Measurements from ENCODE around the gene PLCL2. TPM values are rescaled to one million over a fixed set of nuclear protein-coding genes. Genes with fewer than 3 reads are reported as not detected.

PLCL2 gene
- total RNA-seq, 4 donors from 2014 or later = 1.4 to 4.5 (median 3.9) TPM

- intact Hi-C loops (cut with DNase I; ENCODE audit: low total_unique reads) = no loop called here
- no peak for DNase-seq (ENCODE audit: low spot score in 2 of 2)
- TF ChIP-seq CTCF (IDR thresholded peaks at IDR 0.05) = no peak
- no peak for TF ChIP-seq POLR2A (IDR thresholded peaks at IDR 0.05)
- H3K4me3 ChIP-seq (ENCODE audit: low read depth, poor library complexity, severe bottlenecking) = no peak overlapping the region
- 91 to 94% methylated on average over 4 of the region's 4 CpGs for WGBS, 2 donors
Measured at GRCh38 chr3:17069754-17070153, 185.0 kb downstream of the PLCL2 start.

DNA sequence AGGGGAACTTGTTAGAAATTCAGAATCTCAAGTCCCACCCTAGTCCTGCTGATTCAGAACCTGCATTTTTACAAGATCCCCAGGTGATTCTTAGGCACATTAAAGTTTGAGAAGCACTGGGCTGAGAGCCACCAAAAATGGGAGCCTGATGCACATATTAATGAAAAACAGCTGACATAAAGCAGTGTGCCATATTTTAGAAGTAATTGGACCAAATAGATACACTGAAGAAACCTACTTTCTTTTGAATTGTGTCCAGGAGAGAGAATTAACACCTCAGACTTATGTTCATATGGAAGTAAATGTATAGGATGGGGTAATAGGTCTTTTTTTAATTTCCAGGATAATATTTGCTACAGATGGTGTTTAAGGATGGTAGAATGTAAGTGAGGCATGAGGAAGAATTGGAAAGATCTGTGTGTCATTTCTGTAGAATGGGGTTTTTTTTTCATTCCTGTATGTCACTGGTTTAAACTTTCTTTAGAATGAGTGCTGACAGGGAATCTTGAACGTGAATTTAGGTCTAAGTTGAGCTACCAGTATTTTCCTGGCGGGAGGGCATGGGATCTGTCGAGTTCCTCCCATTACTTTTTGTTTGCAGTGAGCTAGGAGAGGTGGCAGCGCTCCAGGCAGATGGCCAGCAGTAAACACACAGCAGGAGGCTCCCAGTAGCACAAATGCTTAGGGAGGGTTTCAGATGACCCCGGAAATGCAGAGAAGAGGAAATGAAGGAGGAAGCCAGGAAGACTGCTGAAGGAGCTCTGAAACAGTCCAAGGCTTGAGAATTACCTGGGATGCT, 185.6 kb downstream of the PLCL2 start:
- intact Hi-C loops (cut with DNase I; ENCODE audit: low total_unique reads) = no loop called here
- WGBS, 2 donors = 44 to 46% methylated on average over 5 of the region's 5 CpGs
- no peak overlapping the region for H3K4me3 ChIP-seq (ENCODE audit: low read depth, poor library complexity, severe bottlenecking)
- TF ChIP-seq CTCF (IDR thresholded peaks at IDR 0.05) (no peak), POLR2A (IDR thresholded peaks at IDR 0.05) (no peak)
- no peak for DNase-seq (ENCODE audit: low spot score in 2 of 2)

DNA sequence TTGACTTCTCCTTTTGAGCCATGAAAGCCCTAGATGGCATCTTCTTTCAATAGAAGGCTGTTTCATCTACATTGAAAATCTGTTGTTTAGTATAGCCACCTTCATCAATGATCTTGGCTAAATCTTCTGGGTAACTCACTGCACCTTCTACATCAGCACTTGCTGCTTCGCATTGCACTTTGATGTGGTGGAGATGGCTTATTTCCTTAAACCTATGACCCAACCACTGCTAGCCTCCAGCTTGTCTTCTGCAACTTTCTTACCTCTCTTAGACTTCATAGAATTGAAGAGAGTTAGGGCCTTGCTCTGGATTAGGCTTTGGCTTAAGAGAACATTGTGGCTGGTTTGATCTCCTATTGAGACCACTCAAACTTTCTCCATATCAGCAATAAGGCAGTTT, 189.8 kb downstream of the PLCL2 start:
- no peak for TF ChIP-seq POLR2A (IDR thresholded peaks at IDR 0.05)
- no peak for TF ChIP-seq CTCF (IDR thresholded peaks at IDR 0.05)
- H3K4me3 ChIP-seq (ENCODE audit: low read depth, poor library complexity, severe bottlenecking) = no peak overlapping the region
- DNase-seq (ENCODE audit: low spot score in 2 of 2) = no peak
- 96 to 100% methylated on average over 1 of the region's 1 CpG for whole genome bisulfite sequencing, 2 donors
- intact Hi-C loops (cut with DNase I; ENCODE audit: low total_unique reads) = no loop called here

DNA sequence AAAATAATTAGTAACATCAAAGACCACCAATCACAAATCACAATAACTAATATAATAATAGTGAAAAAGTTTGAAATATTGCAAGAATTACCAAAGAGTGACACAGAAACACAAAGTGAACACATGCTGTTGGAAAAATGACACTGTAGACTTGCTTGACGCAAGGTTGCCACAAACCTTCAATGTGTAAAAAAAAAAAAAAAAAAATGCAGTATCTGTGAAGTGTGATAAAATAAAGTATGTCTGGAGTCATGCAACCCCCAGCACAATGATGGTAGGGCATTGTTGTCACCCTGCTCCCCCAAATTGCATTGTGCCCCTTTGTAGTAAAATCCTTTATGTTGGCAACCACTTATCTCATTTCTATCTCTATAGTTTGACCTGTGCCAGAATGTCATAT, 190.6 kb downstream of the PLCL2 start:
- TF ChIP-seq POLR2A (IDR thresholded peaks at IDR 0.05) (no peak), CTCF (IDR thresholded peaks at IDR 0.05) (no peak)

DNA sequence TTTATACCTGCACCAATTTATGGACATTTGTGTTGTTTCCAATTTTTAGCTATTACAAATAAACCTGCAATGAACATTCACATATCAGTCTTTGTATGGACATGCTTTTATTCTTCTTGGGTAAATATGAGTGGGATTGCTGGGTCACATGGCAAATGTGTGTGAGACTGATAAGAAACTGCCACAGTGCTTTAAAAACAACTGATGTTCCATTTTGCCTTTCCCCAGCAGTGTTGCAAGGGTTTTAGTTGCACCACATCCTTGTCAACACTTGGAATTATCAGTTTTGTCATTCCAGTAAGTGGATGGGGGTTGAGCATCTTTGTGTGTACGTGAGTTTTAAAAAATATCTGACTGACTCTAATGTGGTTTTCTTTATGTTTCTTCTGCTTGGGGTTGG, 191.2 kb downstream of the PLCL2 start:
- intact Hi-C loops (cut with DNase I; ENCODE audit: low total_unique reads) = no loop called here
- 96 to 100% methylated on average over 1 of the region's 1 CpG for WGBS, 2 donors
- DNase-seq (ENCODE audit: low spot score in 2 of 2) = no peak
- TF ChIP-seq POLR2A (IDR thresholded peaks at IDR 0.05) (no peak), CTCF (IDR thresholded peaks at IDR 0.05) (no peak)
- no peak overlapping the region for H3K4me3 ChIP-seq (ENCODE audit: low read depth, poor library complexity, severe bottlenecking)

More for the DNA sequence above, 190.6 kb downstream of the PLCL2 start:
- WGBS, 2 donors = 93 to 100% methylated on average over 1 of the region's 1 CpG
- DNase-seq (ENCODE audit: low spot score in 2 of 2) = no peak
- H3K4me3 ChIP-seq (ENCODE audit: low read depth, poor library complexity, severe bottlenecking) = no peak overlapping the region
- intact Hi-C loops (cut with DNase I; ENCODE audit: low total_unique reads) = no loop called here
